A549 (cell line): Measurements from ENCODE around the gene MEF2A. TPM values are rescaled to one million over a fixed set of nuclear protein-coding genes. Genes with fewer than 3 reads are reported as not detected.
A peak's percentile ranks its signal among the peaks of the same experiment; 100 is the strongest.

Experiments
- ATAC-seq, 2 experiments: fragments of 200-7000 bp in 1 of 2; fragments of >200 bp in 1 of 2; cut with Nextera tagmentation in 1 of 2; cut with Tn5 transposase in 1 of 2; 3 replicates each; pipeline versions ENCODE4 v1.8.0 to v1.9.1; 2018 to 2020; ENCODE audit warnings: mild to moderate bottlenecking in 1 of 2, moderate library complexity in 1 of 2
- CTCF ChIA-PET: fragments of 300-600 bp; sonication (Branson Sonifier 250); formaldehyde crosslinking; extraction: SDS; loops from one replicate; lab custom pipeline; 2021; ENCODE audit warnings: antibody characterized with exemption, inconsistent platforms; lab: Yijun Ruan, JAX
- POLR2A ChIA-PET: fragments of 350-600 bp; formaldehyde crosslinking; extraction: SDS; loops from one replicate; lab custom pipeline; 2021; ENCODE audit warnings: antibody characterized with exemption, inconsistent platforms; lab: Yijun Ruan, JAX
- DNase-seq, 2 experiments: peaks; one replicate each; pipeline versions ENCODE4 v3.0.0 to v3.0.0-alpha.2; 2011 to 2016; ENCODE audit warnings: low read depth in 1 of 2, low spot score in 1 of 2
- FAIRE-seq: peaks from 2 replicates; lab custom pipeline; 2011; peaks lifted over from hg19 to GRCh38; lab: Jason Lieb, UNC
- H3K27ac ChIP-seq, 2 experiments: fragments of >200 bp; sonication (Bioruptor Twin); formaldehyde crosslinking; 3 replicates each; pipeline ENCODE4 v1.5.1; 2016 to 2017
- H3K4me1 ChIP-seq: fragments of >200 bp; sonication (Bioruptor Twin); formaldehyde crosslinking; 3 replicates; pipeline ENCODE4 v1.6.1; 2016
- H3K4me2 ChIP-seq: fragments of >200 bp; sonication (Bioruptor Twin); formaldehyde crosslinking; 3 replicates; pipeline ENCODE4 v1.6.1; 2016
- H3K4me3 ChIP-seq: fragments of >200 bp; sonication (Bioruptor Twin); formaldehyde crosslinking; 3 replicates; pipeline ENCODE4 v1.5.1; 2016
- H3K9me3 ChIP-seq: fragments of >200 bp; sonication (Bioruptor Twin); formaldehyde crosslinking; 3 replicates; pipeline ENCODE4 v1.6.1; 2016
- CHD4 ChIP-seq: fragments of 200-600 bp; sonication (generic); IDR thresholded peaks from 2 replicates; pipeline ENCODE4 v1.6.1; 2016; ENCODE audit warnings: antibody characterized with exemption, mild to moderate bottlenecking, borderline replicate concordance
- EHF ChIP-seq: fragments of 250-450 bp; sonication (Bioruptor Pico); IDR thresholded peaks from 2 replicates; pipeline ENCODE4 v1.5.0; 2020; ENCODE audit warnings: mild to moderate bottlenecking
- EP300 ChIP-seq, 2 experiments: fragments of >200 bp; sonication (Bioruptor Twin); formaldehyde crosslinking; IDR thresholded peaks; 2 replicates in 1 of 2; 3 replicates in 1 of 2; pipeline ENCODE4 v1.6.1; 2016 to 2017
- FOSB ChIP-seq: fragments of 250-450 bp; sonication (Bioruptor Pico); IDR thresholded peaks from 2 replicates; pipeline ENCODE4 v1.5.0; 2020; ENCODE audit warnings: mild to moderate bottlenecking, moderate library complexity
- JUN ChIP-seq, 2 experiments: fragments of >200 bp; sonication (Bioruptor Twin); formaldehyde crosslinking; IDR thresholded peaks; 2 replicates in 1 of 2; 3 replicates in 1 of 2; pipeline ENCODE4 v1.6.1; 2016 to 2017
- JUNB ChIP-seq: fragments of >200 bp; sonication (Bioruptor Twin); formaldehyde crosslinking; IDR thresholded peaks from 2 replicates; pipeline ENCODE4 v1.6.1; 2016
- KDM5A ChIP-seq: fragments of 200-600 bp; sonication (generic); IDR thresholded peaks from 2 replicates; pipeline ENCODE4 v1.6.1; 2016; ENCODE audit warnings: antibody characterized with exemption, mild to moderate bottlenecking
- MAX ChIP-seq: IDR thresholded peaks from 2 replicates; pipeline ENCODE4 v1.6.1; 2012
- NFE2L2 ChIP-seq: fragments of 150-350 bp; conservative IDR thresholded peaks from 2 replicates; pipeline ENCODE4 v1.6.1; 2014; ENCODE audit warnings: low read length
- PHF8 ChIP-seq: fragments of 200-600 bp; sonication (generic); IDR thresholded peaks from 2 replicates; pipeline ENCODE4 v1.6.1; 2016; ENCODE audit warnings: low read depth, mild to moderate bottlenecking, antibody characterized with exemption, moderate library complexity, borderline replicate concordance
- RAD21 ChIP-seq, 2 experiments: fragments of >200 bp in 1 of 2; sonication (Bioruptor Twin) in 1 of 2; formaldehyde crosslinking in 1 of 2; IDR thresholded peaks in 1 of 2; conservative IDR thresholded peaks in 1 of 2; 2 replicates in 1 of 2; 3 replicates in 1 of 2; pipeline ENCODE4 v1.6.1; 2012 to 2018; ENCODE audit warnings: inconsistent platforms in 1 of 2
- RCOR1 ChIP-seq: fragments of 150-350 bp; IDR thresholded peaks from 2 replicates; pipeline ENCODE4 v1.6.1; 2014; ENCODE audit warnings: antibody characterized with exemption, low read length, low read depth
- RFX5 ChIP-seq: fragments of 450-650 bp; IDR thresholded peaks from 2 replicates; pipeline ENCODE4 v1.7.1; 2014; ENCODE audit warnings: antibody characterized with exemption, mild to moderate bottlenecking, moderate library complexity
- SMC3 ChIP-seq: fragments of >200 bp; sonication (Bioruptor Twin); formaldehyde crosslinking; IDR thresholded peaks from 3 replicates; pipeline ENCODE4 v1.6.1; 2018; ENCODE audit warnings: inconsistent platforms
- TP53 ChIP-seq: fragments of 250-450 bp; sonication (Bioruptor Pico); IDR thresholded peaks from 2 replicates; pipeline ENCODE4 v1.5.0; 2021; ENCODE audit warnings: mild to moderate bottlenecking, moderate library complexity
- ZNF302 ChIP-seq: fragments of 250-450 bp; sonication (Bioruptor Pico); IDR thresholded peaks from 2 replicates; pipeline ENCODE4 v1.9.0; 2021; ENCODE audit warnings: inconsistent platforms, mild to moderate bottlenecking, moderate library complexity
- ZSCAN20 ChIP-seq: fragments of 250-450 bp; sonication (Bioruptor Pico); IDR thresholded peaks from 2 replicates; pipeline ENCODE4 v1.8.0; 2022; ENCODE audit warnings: mild to moderate bottlenecking, moderate library complexity
- WGBS: methylation state at CpG from one replicate; pipeline ENCODE4 v1.1.6; 2017; ENCODE audit errors: missing lambda C conversion rate; 5-methylcytosine and 5-hydroxymethylcytosine counted together
- polyA plus RNA-seq, 4 experiments: library from polyadenylated mRNA; depleted of rRNA in 3 of 4; stranded (reverse); fragments of >200 nt; fragmentation: RNase III in 1 of 4; extraction: RNeasy Plus Mini Kit Qiagen cat#74134 plus additional on column Dnase treatment in 1 of 4; gene quantifications; 2 replicates in 3 of 4; 3 replicates in 1 of 4; pipeline ENCODE4 v1.2.3, GENCODE V29; 2011 to 2017
- TF ChIP-seq, protein P1 (sequence below): fragments of 250-450 bp; sonication (Bioruptor Pico); IDR thresholded peaks from 2 replicates; pipeline ENCODE4 v1.5.0; 2020; ENCODE audit warnings: low read depth, mild to moderate bottlenecking, moderate library complexity
- TF ChIP-seq, protein P2 (sequence below): IDR thresholded peaks from 2 replicates; pipeline ENCODE4 v1.6.1; 2012
- TF ChIP-seq, protein P3 (sequence below): fragments of >200 bp; sonication (Bioruptor Twin); formaldehyde crosslinking; IDR thresholded peaks from 3 replicates; pipeline ENCODE4 v1.6.1; 2016
- TF ChIP-seq, protein P4 (sequence below): fragments of >200 bp; sonication (Bioruptor Twin); formaldehyde crosslinking; IDR thresholded peaks from 3 replicates; pipeline ENCODE4 v1.5.1; 2016

The MEF2A gene
- polyA plus RNA-seq, 2 of the 4 experiments (the other 2 are of a cell fraction) = 15.0 to 43.4 TPM

DNA sequence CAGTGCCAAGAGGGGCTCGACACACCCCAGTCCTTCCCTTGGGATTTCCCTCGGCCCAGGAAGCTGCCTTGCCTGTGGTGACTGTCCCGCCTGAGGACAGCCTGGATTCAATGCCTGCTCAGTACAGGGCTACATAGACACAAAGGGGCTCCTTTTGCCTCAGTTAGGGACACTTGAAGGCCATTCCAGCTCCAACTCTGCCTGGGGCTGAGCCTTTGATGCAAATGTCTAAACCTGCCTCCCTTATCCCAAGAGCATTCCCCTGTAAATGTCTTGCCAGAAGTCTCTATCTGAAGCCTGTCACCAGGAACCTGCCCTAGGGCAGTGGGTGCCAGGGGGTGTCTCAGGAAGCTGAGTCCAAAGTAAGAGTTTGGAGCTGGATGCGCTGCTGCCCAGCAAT lies 186.8 kb downstream of the MEF2A start:
- no peak overlapping the region for H3K4me2 ChIP-seq
- H3K4me1 ChIP-seq = 0 out of 3 replicates have a peak, but pooled peaks cover 3% of the 10 kb centered on the region
- WGBS = 52% methylated on average over 4 of the region's 4 CpGs
- H3K9me3 ChIP-seq = no peaks in the 10 kb centered on the region
- no peak for FAIRE-seq
- ChIA-PET CTCF (interaction anchor here (0.6 to 6.0 kb wide), 8 partner anchors 10 to 538 kb away, joined by 3 to 92 read pairs (median 10); no protein-coding TSS in a partner anchor), POLR2A (no interaction called here)
- no peak for ATAC-seq
- TF ChIP-seq RCOR1 (no peak), ZSCAN20 (CRISPR knock-in tag) (no peak), JUN (IDR thresholded peaks at IDR 0.05) (no peak), TP53 (CRISPR knock-in tag) (no peak), ZNF302 (no peak), RFX5 (no peak), EHF (no peak)
- TF ChIP-seq, protein P1, sequence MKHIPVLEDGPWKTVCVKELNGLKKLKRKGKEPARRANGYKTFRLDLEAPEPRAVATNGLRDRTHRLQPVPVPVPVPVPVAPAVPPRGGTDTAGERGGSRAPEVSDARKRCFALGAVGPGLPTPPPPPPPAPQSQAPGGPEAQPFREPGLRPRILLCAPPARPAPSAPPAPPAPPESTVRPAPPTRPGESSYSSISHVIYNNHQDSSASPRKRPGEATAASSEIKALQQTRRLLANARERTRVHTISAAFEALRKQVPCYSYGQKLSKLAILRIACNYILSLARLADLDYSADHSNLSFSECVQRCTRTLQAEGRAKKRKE = no peak
- TF ChIP-seq, protein P2, sequence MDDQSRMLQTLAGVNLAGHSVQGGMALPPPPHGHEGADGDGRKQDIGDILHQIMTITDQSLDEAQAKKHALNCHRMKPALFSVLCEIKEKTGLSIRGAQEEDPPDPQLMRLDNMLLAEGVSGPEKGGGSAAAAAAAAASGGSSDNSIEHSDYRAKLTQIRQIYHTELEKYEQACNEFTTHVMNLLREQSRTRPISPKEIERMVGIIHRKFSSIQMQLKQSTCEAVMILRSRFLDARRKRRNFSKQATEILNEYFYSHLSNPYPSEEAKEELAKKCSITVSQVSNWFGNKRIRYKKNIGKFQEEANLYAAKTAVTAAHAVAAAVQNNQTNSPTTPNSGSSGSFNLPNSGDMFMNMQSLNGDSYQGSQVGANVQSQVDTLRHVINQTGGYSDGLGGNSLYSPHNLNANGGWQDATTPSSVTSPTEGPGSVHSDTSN = no peak
- TF ChIP-seq, protein P3, sequence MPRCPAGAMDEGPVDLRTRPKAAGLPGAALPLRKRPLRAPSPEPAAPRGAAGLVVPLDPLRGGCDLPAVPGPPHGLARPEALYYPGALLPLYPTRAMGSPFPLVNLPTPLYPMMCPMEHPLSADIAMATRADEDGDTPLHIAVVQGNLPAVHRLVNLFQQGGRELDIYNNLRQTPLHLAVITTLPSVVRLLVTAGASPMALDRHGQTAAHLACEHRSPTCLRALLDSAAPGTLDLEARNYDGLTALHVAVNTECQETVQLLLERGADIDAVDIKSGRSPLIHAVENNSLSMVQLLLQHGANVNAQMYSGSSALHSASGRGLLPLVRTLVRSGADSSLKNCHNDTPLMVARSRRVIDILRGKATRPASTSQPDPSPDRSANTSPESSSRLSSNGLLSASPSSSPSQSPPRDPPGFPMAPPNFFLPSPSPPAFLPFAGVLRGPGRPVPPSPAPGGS = no peak
- TF ChIP-seq, all 56 proteins: peak for 0
- no peak for DNase-seq
- Histone ChIP-seq H3K27ac (no peak overlapping the region), H3K4me3 (no peak overlapping the region)

DNA sequence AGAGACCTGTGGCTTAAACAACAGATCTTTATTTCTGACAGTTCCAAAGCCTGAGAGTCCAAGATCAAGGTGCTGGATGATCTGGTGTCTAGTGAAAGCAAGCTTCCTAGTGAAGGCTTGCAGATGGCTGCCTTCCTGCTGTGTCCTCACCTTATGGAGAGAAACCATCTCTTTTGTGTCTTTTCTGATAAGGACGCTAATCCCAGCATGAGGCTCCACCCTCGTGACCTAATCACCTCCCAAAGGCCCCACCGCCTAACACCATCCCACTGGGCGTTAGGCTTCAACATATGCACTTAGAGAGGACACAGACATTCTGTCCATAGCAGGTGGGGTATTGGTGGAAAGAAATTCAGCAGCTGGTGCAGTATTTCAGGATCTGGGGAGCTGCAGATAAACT lies 187.3 kb downstream of the MEF2A start:
- no peaks in the 10 kb centered on the region for H3K9me3 ChIP-seq
- POLR2A ChIA-PET = no interaction called here
- TF ChIP-seq PHF8 (no peak), NFE2L2 (no peak), KDM5A (no peak), SMC3 (no peak), FOSB (CRISPR knock-in tag) (no peak), JUNB (no peak), ZNF302 (no peak), CHD4 (no peak), EP300 (IDR thresholded peaks at IDR 0.05) (no peak)
- TF ChIP-seq, protein P1 = no peak
- TF ChIP-seq, all 56 proteins: peak for 0
- FAIRE-seq = no peak
- Histone ChIP-seq H3K4me1 (0 out of 3 replicates have a peak, but pooled peaks cover 3% of the 10 kb centered on the region), H3K4me2 (no peak overlapping the region), H3K4me3 (no peak overlapping the region), H3K27ac (no peak overlapping the region)
- CTCF ChIA-PET = interaction anchor here (0.6 to 6.0 kb wide), 9 partner anchors 16 to 651 kb away, joined by 3 to 92 read pairs (median 10); no protein-coding TSS in a partner anchor
- no peak for DNase-seq
- 78% methylated on average over 4 of the region's 4 CpGs for WGBS
- no peak for ATAC-seq

GRCh38 chr15:99755692-99756409 lies 190.1 kb downstream of the MEF2A start:
- no peak overlapping the region for H3K27ac ChIP-seq
- ATAC-seq (peak; percentile 85 to 96), FAIRE-seq (peak; percentile 49), DNase-seq (peak; percentile 71 to 84)
- POLR2A ChIA-PET = interaction anchor here (1.4 kb wide), 1 partner anchor 23 kb away, joined by 5 read pairs; the partner anchor contains the start of gene LYSMD4
- no peak overlapping the region for H3K4me2 ChIP-seq
- H3K4me3 ChIP-seq = no peak overlapping the region
- 2% methylated on average over 7 of the region's 7 CpGs for WGBS
- CTCF ChIA-PET = interaction anchor here (0.5 to 6.0 kb wide), 47 partner anchors 9 to 1326 kb away, joined by 3 to 92 read pairs (median 4); partner anchors contain the start of genes LRRC28 and LYSMD4
- no peaks in the 10 kb centered on the region for H3K4me1 ChIP-seq
- no peaks in the 10 kb centered on the region for H3K9me3 ChIP-seq
- TF ChIP-seq MAX = peak; percentile 32; the same call in 1 of the 2 replicates
- TF ChIP-seq RAD21 (conservative IDR thresholded peaks at IDR 0.05 in 1 of 2, IDR thresholded peaks at IDR 0.05 in 1 of 2) = peak; percentile 89 to 94
- peak; percentile 77 for TF ChIP-seq SMC3
- TF ChIP-seq, protein P4, sequence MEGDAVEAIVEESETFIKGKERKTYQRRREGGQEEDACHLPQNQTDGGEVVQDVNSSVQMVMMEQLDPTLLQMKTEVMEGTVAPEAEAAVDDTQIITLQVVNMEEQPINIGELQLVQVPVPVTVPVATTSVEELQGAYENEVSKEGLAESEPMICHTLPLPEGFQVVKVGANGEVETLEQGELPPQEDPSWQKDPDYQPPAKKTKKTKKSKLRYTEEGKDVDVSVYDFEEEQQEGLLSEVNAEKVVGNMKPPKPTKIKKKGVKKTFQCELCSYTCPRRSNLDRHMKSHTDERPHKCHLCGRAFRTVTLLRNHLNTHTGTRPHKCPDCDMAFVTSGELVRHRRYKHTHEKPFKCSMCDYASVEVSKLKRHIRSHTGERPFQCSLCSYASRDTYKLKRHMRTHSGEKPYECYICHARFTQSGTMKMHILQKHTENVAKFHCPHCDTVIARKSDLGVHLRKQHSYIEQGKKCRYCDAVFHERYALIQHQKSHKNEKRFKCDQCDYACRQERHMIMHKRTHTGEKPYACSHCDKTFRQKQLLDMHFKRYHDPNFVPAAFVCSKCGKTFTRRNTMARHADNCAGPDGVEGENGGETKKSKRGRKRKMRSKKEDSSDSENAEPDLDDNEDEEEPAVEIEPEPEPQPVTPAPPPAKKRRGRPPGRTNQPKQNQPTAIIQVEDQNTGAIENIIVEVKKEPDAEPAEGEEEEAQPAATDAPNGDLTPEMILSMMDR = peak; percentile 90
- TF ChIP-seq KDM5A = no peak
